GM19395 (cell line): ENCODE data around the gene UBAC2.
"Not testable (repeated sequence)": the region's sequence is repeated elsewhere in the genome, so short reads cannot be mapped to it uniquely, and the experiment has no call there.

Experiments
- ATAC-seq: cut with Tn5 transposase; IDR thresholded peaks from one replicate; pipeline ENCODE4 v1.9.1; 2021; ENCODE audit warnings: mild to moderate bottlenecking, moderate library complexity; ENCODE audit not compliant: unreplicated experiment

UBAC2 gene

DNA sequence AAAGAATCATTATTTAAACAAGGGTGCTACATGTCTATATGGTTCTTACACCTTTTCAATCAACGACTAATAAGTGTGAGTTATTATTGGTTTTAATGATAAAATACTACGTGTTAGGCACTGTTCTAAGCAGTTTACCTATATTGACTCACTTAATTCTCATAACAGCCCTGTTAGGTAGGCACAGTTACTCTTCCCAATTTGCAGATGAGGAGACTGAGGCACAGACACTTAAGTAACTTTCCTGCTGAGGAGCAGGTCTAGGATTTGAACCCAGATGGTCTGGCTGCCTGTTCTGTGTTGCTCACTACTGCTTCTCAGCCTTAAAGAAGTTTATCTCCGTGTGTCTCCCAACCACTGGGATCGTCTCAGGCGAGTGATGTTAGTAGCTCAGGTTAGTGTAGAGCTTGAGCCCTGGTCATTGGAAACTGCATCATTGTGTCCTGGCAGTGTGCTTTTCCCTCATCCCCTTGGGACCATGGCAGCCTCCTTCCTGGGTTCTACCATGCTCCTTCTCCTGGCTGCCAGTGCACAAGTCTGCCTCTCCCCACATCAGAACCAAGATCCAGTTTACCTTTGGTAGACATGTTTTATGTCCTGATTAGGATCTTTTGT is 10.9 kb downstream of the UBAC2 start:
- no peak for ATAC-seq

DNA sequence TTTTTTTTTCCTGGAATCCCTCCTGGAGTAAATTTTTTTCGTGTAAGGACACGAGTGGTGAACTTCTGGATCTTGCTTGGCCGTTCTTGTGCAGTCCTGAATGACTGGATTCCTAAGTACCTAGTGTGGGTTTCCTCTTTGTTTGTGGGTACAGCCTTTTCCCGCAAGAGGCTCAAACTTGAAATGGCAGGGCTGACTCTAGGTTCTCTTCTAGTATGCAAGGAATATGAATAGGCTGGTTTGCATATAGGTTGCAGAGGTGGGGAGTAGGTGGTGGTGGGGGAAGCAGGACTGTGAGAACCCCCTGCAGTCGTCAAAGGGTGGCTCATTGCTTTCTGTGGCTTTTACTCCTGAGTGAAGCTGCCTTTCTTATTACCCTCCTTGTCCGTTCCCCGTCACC is 13.6 kb downstream of the UBAC2 start:
- peak; percentile 77 for ATAC-seq

DNA sequence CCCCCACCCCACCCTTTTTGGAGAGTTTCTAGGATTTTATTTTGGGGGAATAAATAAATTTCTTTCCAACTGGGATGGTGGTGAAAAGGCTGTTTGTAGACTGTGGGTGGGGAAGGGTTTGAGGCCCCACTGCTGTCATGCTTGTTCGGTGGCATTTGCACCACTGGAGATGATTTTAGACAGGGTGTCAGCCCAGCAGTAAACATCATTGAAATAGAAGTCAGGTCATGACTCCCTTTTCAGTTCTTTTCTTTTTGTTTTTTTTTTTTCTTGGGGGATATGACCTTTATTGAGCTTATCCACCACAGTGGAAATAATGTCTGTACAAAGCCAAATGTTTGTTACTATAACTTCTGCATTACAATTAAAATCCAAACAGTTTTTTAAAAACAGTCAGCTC is 14.1 kb downstream of the UBAC2 start:
- no peak for ATAC-seq

DNA sequence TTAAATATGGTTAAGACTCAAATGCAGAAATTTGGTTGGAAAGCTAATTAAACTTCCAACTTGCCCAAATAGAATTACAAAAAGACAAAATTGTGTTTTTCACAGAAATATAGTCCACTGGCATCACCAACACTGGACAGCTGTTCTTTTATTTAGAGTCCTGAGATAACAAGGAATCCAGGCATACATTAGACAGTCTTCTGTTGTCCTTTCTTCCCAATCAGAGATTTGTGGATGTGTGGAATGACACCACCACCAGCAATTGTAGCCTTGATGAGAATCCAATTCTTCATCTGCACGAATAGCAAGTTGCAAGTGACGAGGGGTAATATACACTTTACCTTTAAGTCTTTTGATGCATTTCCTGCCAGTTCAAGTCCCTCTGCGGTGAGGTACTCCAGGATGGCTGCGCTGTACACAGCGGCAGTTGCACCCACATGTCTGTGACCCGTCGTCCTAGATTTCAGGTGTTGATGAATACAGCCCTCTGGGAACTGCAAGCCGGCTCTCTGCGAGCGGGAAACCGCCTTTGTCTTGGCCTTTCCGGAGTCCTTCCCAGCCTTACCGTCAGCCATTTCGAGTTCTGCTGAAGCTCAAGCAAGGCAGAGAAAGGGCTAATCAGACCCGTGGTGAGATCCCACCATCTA is 14.7 kb downstream of the UBAC2 start:
- ATAC-seq: no peak

DNA sequence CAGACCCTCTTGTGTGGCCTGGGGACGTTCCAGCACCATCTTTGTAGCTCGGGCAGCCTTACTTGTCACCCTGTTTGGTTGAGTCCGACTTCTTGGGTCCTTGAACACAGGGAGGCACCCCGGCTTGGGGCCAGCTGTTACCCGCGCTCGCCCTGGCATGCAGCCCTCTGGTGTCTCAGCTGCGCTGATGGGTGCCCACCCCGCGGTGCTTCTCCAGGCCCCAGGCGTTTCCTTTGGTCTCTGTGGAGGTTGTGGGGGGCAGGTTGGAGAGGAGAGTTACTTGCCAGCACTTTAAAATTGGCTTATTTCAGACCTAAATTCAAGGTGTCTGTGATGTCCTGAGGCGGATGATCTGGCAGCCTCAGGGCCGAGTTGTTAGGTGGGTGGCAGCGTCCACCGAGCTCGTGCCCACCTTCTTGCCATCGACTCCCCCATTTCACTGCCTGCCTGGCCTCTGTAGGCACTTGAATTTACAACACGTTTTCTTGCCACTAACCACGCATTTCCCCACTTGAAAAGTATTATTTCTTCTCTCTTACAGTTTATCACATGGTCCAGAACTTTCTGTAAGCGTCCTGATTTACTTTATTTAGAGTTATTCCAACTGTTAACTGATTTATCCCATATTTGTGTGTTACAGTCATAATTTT is 16.9 kb downstream of the UBAC2 start:
- no peak for ATAC-seq

DNA sequence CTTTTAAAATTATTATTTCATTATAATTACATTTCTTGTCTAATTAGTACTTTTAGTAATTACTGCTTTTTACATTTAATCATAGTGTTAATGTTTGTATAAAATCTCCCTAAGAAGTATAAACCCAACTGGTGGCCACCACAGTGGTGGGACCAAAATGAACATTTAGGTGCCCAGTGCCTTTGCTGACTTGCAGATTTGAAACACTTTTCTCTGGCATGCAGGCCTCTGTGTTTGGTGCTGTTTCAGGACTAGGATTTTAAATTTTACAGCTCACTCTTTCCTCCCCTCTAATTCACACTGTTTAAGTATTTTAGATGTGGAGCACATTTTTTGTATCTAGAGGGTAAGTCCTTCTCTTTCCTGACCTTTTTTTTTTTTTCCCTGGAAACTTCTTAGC is 17.5 kb downstream of the UBAC2 start:
- ATAC-seq: no peak

DNA sequence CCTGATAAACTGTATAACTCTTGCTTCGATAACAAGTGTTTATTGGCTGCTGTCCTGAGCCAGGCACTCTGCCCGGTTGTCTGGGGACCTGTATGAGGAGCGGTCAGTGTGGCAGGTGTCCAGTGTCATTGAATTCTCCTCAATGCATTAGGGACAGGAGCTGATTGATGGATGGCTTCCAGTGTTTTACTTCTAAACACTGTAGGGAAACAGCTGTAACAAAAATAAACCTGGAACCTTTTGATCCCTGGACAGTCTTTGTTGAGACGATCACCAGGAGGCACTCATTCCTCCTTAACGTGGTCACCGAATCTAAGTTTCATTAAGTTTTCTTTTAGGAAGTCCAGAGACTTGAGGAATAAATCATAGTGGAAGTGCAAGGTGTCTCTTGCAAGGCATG is 17.9 kb downstream of the UBAC2 start:
- no peak for ATAC-seq

DNA sequence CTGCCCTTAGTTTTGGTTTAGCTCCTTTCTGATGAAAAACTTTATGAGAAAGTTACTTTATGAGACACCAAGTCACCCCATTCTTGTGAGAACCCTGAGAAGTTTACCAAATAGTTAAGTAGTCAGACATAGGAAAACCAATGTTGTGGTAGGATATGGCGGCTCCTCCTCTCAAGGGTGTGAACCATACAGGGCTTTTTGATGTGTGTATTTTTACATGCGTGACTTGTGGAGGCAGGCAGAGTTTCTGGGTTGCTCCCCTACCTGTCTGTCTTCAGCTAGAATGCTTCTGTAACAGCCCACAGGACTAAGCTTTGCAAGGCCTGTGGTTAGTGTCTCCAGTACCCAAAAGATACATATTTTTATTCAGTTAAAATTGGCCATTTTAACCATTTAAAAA is 18.3 kb downstream of the UBAC2 start:
- ATAC-seq: peak; percentile 56

DNA sequence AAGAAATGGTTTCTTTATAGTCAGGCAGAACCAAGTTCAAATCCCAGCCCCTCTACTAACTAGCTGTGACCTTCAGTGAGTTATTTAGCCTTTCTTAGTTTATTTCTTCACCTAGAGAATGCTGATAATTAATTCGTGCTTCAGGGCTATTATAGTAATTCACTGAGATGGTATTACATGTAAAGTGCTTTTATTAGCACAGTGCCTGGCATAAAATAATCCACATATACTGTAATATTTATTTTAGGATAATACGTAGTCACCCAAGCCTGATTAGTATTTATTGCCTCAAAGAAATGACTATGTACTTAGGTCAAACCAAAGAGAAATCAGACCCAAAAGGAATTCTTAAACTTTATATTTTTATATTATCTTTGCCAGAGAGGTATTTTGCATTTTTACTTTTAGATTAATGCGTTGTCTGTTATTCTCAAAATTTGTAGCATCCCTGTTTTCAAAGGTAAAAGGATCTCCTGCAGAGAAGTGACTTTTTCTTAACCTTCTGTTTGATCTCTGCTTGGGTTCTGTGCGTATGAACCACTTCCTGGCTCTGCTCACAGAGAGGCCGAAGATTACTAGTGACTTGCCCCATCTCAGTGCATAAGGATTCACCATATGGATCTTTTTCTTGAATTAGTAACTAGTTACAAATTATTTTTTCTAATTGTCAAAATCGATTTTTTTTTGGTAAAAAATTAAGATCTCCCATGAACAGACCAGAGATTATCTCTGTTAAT is 19.7 kb downstream of the UBAC2 start:
- ATAC-seq: no peak

DNA sequence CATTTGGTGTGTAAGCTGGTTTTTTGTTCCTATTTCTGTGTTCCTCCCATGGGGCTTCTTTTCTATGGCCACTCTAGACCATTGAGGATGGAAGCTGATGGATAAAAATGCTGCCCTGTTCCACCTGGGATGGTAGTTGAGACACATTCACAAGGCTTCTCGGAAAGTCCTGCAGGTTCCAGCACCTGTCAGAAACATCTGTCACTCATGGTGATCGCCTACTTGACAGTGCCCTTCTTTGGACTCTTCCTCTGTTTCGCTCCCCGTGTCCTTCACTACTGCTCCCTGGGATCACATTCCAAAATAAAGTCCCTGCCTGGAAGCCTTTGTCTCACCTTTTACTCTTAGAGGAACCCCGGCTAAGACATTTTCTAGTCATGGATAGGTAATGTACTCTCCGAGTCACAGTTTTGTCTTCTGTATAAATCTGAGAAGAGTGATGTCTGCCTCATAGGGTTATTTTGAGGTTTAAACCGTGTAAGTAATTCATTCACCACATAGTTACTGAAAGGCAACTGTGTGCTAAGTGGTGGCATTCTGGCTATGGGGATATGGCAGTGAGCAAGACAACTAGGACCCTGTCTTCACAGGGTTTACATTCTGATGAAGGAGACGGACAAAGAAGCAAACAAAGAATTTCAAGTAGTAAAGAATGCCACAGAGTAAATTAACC is 21.0 kb downstream of the UBAC2 start:
- ATAC-seq: no peak

DNA sequence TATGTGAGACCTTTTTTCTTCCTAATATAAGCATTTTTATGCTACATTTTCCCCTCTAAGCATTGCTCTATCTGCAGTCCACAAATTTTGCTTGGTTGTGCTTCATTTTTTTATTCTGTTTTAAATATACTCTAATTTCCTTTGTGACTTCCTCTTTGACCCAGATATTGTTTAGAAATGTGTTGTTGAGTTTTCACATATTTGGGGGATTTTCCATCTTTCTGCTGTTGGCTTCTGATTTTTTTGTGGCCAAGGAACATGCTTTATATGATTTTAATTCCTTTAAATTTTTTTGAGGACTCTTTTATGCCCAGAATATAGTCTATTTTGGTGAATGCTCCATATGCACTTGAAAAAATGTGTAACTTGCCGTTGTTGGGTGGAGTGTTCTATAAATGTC is 22.9 kb downstream of the UBAC2 start:
- ATAC-seq: no peak

DNA sequence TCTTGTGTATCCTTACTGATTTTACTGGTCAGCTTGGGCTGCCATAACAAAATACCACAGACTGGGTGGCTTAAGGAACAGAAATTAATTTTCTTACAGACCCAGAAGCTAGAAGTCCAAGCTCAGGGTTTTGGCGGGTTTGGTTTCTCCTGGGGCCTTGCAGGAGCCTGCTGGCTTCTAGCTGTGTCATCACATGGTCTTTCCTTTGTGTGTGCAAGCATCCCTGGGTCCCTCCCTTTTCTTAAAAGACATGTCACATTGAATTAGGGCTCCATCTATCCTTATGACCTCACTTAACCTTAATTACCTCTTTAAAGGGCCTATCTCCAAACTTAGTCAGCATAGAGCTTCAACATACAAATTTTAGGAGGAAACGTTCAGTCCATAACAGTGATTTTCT is 23.4 kb downstream of the UBAC2 start:
- ATAC-seq: no peak

DNA sequence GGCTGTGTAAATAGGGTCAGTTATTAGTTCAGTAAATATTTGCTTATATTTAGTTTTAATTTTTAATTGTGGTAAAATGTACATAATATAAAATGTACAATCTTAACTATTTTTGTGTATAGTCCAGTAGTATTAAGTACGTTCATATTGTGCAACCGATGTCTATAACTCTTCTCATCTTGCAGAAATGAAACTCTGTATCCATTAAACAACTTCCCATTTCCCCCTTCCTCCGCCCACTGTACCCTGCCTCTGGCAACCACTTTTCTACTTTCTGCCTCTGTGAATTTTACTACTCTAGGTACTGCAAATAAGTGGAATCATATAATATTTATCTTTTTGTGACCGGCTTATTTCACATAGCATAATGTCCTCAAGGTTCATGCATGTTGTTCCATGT is 24.4 kb downstream of the UBAC2 start:
- no peak for ATAC-seq

DNA sequence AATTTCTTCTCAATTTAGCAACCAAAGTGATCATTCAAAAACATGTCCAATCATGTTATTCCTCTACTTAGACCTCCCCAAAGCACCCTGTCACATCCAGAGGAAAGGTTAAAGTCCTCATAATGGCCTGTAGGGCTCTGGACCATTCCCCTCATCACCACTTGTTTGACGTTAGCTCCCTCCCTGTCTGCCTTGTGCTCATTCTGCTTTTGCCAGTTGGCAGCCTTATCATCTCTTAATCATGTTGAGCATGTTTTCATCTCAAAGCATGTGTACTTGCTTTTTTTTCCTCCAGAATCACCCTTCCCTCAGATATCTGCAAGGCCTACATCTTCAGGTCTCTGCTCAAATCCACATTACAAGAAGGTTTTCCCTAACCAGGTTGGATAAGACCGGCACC is 25.9 kb downstream of the UBAC2 start:
- no peak for ATAC-seq

DNA sequence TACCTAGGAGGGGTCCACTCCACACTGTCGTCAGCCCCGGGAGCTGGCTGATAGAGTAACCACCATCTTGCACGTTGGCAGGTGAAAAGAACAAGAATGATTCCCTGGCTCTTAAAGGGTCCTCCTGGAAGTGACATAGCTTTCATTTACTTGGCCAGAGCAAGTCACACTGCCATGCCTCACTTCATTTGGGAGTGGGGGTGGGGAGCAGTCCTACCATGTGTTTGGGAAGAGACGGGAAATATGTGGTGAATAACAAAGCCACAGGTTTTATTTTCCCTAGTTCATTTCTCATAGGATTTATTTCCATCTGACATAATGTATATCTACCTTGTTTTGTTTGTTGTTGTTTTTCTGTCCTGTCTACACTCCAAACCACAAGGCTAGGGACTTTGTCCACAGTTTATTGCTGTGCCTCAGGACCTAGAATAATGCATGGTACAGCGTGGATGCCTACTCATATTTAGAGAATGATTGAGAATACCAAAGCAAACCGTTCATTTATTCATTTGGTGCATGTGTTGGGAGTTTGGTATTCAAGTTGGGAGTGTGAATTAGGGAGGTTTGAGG is 26.8 kb downstream of the UBAC2 start:
- no peak for ATAC-seq

DNA sequence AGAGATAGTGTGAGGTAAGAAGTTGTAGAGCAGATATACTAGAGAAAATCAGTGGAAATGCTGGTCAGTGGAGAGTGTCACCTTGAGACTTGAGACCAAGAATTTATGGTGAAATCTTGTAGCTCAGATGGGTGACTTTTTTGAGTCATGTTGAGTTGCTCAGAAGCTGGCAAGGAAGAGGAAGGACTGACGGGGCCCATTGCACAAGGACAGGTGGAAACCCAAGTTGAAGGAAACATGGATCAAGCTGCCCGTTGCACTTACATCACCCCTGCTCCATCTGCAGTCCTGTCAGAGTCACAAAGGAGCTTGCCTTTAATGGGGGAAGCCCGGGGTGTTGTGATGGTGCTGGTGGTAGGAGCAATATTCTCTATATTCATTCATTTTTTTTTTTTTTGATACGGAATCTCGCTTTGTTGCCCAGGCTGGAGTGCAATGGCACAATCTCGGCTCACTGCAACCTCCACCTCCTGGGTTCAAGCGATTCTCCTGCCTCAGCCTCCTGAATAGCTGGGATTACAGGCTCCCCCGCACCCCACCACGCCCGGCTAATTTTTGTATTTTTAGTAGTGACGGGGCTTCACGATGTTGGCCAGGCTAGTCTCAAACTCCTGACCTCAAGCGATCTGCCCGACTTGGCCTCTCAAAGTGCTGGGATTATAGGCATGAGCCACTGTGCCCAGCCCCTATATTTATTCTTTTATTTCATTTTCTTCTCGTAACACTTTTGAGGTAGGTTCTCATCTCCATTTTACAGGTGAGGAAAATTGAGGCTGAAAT is 27.4 kb downstream of the UBAC2 start:
- ATAC-seq: no peak

DNA sequence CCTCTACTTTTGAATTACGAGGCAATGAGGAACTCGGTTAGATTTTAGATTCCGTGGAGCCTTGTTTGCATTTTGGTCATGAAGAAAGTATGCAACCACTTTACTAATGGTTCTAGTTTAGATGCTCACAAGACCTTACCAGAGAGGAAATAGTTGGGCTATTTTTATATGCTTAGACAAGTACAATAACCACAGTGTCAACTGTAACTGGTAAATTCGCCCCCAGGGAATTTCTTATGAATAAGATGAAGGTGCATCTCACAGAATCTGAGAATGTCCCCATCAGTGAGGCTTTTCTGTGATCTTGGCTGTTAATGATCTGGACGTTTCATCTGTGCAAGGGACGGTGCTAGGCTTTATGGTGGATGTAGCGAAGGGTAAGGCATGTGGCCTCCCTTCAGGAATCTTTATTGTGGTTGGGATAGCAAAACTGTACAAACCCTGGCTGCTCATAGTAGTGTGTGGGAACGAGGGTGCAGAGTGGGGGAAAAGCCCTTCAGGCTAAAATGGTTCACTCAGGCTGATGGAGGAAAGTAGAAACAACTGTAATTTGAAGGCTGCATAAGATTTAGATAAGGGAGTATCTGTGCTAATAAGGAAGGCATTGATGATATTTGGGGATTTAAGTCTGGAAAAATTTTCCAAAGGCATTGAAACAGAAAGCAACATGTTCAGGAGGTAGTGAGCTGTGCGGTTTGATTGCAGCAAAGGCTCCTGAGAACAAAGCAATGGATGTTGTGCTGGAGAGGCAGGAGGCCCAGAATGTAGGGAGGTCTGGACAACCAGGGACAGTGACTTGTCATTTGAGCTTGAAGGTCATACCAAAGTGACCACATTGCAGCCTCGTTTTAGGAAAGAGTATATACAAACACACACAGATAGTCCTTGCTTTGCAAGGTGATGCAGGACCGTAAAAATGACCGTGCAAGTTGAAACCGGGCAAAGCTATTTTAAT is 28.4 kb downstream of the UBAC2 start:
- ATAC-seq: peak; percentile 93

DNA sequence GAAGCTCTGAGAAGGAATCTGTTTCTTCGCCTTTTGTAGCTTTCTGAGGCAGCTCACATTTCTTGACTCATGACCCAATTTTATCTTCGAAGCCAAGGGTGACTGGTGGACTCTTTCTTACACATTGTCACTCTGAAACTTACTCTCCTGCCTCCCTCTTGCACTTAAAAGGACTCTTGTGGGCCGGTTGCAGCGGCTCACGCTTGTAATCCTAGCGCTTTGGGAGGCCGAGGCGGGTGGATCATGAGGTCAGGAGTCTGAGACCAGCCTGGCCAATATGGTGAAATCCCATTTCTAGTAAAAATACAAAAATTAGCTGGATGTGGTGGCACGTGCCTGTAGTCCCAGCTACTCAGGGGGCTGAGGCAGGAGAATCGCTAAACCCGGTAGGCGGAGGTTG is 29.9 kb downstream of the UBAC2 start:
- ATAC-seq: not testable (repeated sequence)

DNA sequence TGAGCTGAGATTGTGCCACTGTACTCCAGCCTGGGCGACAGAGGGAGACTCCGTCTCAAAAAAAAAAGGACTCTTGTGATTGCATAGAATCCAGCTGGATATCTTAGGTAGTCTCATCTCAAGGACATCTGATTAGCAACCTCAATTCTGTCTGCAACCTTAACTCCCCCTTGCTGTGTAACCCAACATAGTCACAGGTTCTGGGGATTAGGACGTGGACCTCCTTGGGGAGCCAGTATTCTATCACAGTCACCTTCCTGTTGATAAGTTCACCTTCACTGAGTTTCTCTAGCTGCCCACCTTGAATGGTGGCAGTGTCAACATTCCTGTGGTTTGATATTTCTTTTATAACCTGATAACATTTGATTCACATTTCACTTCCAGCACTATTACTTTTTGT is 30.3 kb downstream of the UBAC2 start:
- no peak for ATAC-seq
